GM19351 (cell line): ENCODE results near the gene MYNN.

ENCODE experiments used
- ATAC-seq: cut with Tn5 transposase; IDR thresholded peaks from one replicate; pipeline ENCODE4 v1.9.1; 2021; ENCODE audit warnings: mild to moderate bottlenecking, moderate library complexity; ENCODE audit not compliant: unreplicated experiment

MYNN gene

GRCh38 chr3:169774186-169774585 is 990 bp downstream of the MYNN start:
- no peak for ATAC-seq

- no peak for ATAC-seq
Observed at GRCh38 chr3:169777822-169778221, 4.6 kb downstream of the MYNN start.

- no peak for ATAC-seq
Observed at GRCh38 chr3:169780742-169781141, 7.5 kb downstream of the MYNN start.

GRCh38 chr3:169781209-169781855 is 8.1 kb downstream of the MYNN start:
- no peak for ATAC-seq

GRCh38 chr3:169787120-169787519 is 13.9 kb downstream of the MYNN start:
- no peak for ATAC-seq

GRCh38 chr3:169787791-169788190 is 14.6 kb downstream of the MYNN start:
- ATAC-seq, result no peak

GRCh38 chr3:169790219-169790618 is 17.0 kb downstream of the MYNN start:
- ATAC-seq, result no peak

GRCh38 chr3:169790687-169791429 is 17.7 kb downstream of the MYNN start:
- no peak for ATAC-seq

- ATAC-seq, result no peak
Observed at GRCh38 chr3:169792359-169792758, 19.2 kb downstream of the MYNN start.

- ATAC-seq, result no peak
Observed at GRCh38 chr3:169804681-169805080, 31.5 kb downstream of the MYNN start.

GRCh38 chr3:169809230-169809795 is 36.1 kb downstream of the MYNN start:
- ATAC-seq, result no peak

GRCh38 chr3:169811631-169812331 is 38.6 kb downstream of the MYNN start:
- ATAC-seq, result peak; percentile 9

- peak; percentile 62 for ATAC-seq
Observed at GRCh38 chr3:169812332-169813235, 39.4 kb downstream of the MYNN start, which contains the start of the genes LRRC34 and LRRIQ4. TSS of gene LRRC34 (minus strand) at chr3:169812904. CDS start at chr3:169812548, 356 bp downstream. TSS of gene LRRIQ4 (plus strand) at chr3:169812870. CDS start at chr3:169821922, 9,052 bp downstream.

GRCh38 chr3:169813278-169813677 is 40.1 kb downstream of the MYNN start:
- no peak for ATAC-seq

- ATAC-seq, result peak; percentile 86
Observed at GRCh38 chr3:169813757-169814517, 40.7 kb downstream of the MYNN start.

GRCh38 chr3:169815590-169816150 is 42.5 kb downstream of the MYNN start:
- ATAC-seq, result no peak

GRCh38 chr3:169818316-169818715 is 45.1 kb downstream of the MYNN start:
- ATAC-seq, result no peak

- no peak for ATAC-seq
Observed at GRCh38 chr3:169822091-169822490, 48.9 kb downstream of the MYNN start.

GRCh38 chr3:169822540-169822939 is 49.3 kb downstream of the MYNN start:
- ATAC-seq, result no peak
